ENCODE data around the gene SLC24A3.

The SLC24A3 gene

DNA sequence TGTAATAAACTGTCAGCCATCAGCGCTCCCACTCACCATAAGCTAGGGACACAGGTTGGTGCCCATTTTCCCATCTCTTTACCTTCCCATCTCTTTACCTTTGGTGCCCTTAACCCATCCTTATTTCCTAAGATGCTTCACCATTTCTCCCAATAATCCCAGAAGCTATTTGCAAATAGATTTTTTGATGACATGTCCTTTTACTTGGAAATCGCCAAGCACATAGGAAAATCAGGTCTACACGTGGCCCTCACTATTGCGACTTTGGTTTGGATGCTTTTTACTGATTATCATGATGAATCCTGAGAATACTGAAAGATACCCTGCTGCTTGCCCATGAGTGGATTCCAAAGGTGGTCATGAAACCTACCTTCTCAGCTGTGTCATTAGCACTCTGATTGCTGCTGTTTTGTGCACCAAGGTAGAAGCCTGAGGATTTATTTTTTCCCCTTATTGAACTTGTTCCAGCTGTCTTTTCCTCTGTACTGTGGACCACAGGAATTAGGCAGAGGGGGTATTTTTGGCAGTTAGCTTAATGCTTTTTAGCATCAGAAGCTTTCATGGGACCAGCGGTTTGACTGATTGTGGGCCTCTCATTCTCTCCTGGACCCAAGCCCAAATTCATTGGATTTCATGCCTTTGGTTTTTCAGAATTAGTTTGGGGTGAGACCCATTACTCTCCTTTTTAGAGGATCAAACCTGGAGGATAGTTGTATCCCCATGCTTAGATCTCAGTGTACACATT lies 316.0 kb downstream of the SLC24A3 start:
- Mint-ChIP-seq H3K27me3 (ENCODE audit: low read depth, poor library complexity) (peaks cover 18% of the 10 kb centered on the region), H3K36me3 (ENCODE audit: low read depth) (no peaks in the 10 kb centered on the region), H3K4me3 (no peak overlapping the region), H3K4me1 (no peaks in the 10 kb centered on the region), H3K9me3 (no peaks in the 10 kb centered on the region), H3K27ac (no peak overlapping the region)
- TF ChIP-seq, protein P1, sequence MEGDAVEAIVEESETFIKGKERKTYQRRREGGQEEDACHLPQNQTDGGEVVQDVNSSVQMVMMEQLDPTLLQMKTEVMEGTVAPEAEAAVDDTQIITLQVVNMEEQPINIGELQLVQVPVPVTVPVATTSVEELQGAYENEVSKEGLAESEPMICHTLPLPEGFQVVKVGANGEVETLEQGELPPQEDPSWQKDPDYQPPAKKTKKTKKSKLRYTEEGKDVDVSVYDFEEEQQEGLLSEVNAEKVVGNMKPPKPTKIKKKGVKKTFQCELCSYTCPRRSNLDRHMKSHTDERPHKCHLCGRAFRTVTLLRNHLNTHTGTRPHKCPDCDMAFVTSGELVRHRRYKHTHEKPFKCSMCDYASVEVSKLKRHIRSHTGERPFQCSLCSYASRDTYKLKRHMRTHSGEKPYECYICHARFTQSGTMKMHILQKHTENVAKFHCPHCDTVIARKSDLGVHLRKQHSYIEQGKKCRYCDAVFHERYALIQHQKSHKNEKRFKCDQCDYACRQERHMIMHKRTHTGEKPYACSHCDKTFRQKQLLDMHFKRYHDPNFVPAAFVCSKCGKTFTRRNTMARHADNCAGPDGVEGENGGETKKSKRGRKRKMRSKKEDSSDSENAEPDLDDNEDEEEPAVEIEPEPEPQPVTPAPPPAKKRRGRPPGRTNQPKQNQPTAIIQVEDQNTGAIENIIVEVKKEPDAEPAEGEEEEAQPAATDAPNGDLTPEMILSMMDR (IDR thresholded peaks at IDR 0.05) = no peak
- no peak for DNase-seq

- TF ChIP-seq, protein P1 (IDR thresholded peaks at IDR 0.05) = no peak
- Mint-ChIP-seq H3K27me3 (ENCODE audit: low read depth, poor library complexity) (peaks cover 11% of the 10 kb centered on the region), H3K4me3 (no peak overlapping the region), H3K4me1 (no peaks in the 10 kb centered on the region), H3K27ac (no peak overlapping the region), H3K36me3 (ENCODE audit: low read depth) (no peaks in the 10 kb centered on the region), H3K9me3 (peaks cover 4% of the 10 kb centered on the region)
- DNase-seq = no peak
Measured at GRCh38 chr20:19530006-19530405, 317.6 kb downstream of the SLC24A3 start.

- DNase-seq = no peak
- Mint-ChIP-seq H3K36me3 (ENCODE audit: low read depth) (peaks cover 13% of the 10 kb centered on the region), H3K4me1 (no peaks in the 10 kb centered on the region), H3K27ac (no peak overlapping the region), H3K4me3 (no peak overlapping the region), H3K9me3 (peaks cover 19% of the 10 kb centered on the region), H3K27me3 (ENCODE audit: low read depth, poor library complexity) (peaks cover 7% of the 10 kb centered on the region)
- TF ChIP-seq, protein P1 (IDR thresholded peaks at IDR 0.05) = no peak
Measured at GRCh38 chr20:19531446-19531845, 319.0 kb downstream of the SLC24A3 start.

- TF ChIP-seq, protein P1 (IDR thresholded peaks at IDR 0.05) = no peak
- no peak overlapping the region for H3K4me3 Mint-ChIP-seq
- no peak for DNase-seq
- no peak overlapping the region for H3K27ac Mint-ChIP-seq
- no peaks in the 10 kb centered on the region for H3K27me3 Mint-ChIP-seq (ENCODE audit: low read depth, poor library complexity)
- H3K9me3 Mint-ChIP-seq = peaks cover 27% of the 10 kb centered on the region
- peaks cover 13% of the 10 kb centered on the region for H3K36me3 Mint-ChIP-seq (ENCODE audit: low read depth)
- H3K4me1 Mint-ChIP-seq = peaks cover 4% of the 10 kb centered on the region
Measured at GRCh38 chr20:19538556-19538955, 326.1 kb downstream of the SLC24A3 start.

GRCh38 chr20:19539191-19539590 lies 326.7 kb downstream of the SLC24A3 start:
- Mint-ChIP-seq H3K27me3 (ENCODE audit: low read depth, poor library complexity) (no peaks in the 10 kb centered on the region), H3K9me3 (peaks cover 27% of the 10 kb centered on the region), H3K27ac (no peak overlapping the region), H3K4me1 (peaks cover 4% of the 10 kb centered on the region), H3K4me3 (no peak overlapping the region), H3K36me3 (ENCODE audit: low read depth) (peaks cover 13% of the 10 kb centered on the region)
- no peak for DNase-seq
- TF ChIP-seq, protein P1 (IDR thresholded peaks at IDR 0.05) = no peak

DNA sequence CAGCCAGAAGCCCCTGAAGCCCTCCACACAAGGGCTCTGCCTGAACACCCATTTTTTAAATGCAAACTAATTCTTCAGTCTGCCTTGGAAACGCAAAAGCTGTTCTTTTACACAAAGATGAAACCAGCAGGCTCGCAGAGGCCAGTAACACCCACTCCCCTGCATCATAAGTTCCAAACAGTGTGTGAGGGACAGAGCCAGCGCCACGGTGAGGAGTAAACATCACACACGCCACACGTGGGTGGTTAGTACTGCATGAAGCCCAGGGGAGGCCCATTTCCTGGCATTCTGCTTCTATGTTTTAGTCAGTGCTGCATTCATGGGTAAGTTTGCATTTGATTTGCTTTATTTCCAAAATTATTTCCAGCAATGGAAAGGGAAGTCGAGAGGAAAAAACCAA lies 327.9 kb downstream of the SLC24A3 start:
- H3K27me3 Mint-ChIP-seq (ENCODE audit: low read depth, poor library complexity) = no peaks in the 10 kb centered on the region
- peaks cover 11% of the 10 kb centered on the region for H3K36me3 Mint-ChIP-seq (ENCODE audit: low read depth)

More for the DNA sequence above, 327.9 kb downstream of the SLC24A3 start:
- peaks cover 4% of the 10 kb centered on the region for H3K4me1 Mint-ChIP-seq
- DNase-seq = no peak
- TF ChIP-seq, protein P1 (IDR thresholded peaks at IDR 0.05) = no peak
- H3K9me3 Mint-ChIP-seq = peaks cover 19% of the 10 kb centered on the region
- H3K4me3 Mint-ChIP-seq = no peak overlapping the region
- no peak overlapping the region for H3K27ac Mint-ChIP-seq
